ENCODE measurements around the gene NRXN3.

DNA sequence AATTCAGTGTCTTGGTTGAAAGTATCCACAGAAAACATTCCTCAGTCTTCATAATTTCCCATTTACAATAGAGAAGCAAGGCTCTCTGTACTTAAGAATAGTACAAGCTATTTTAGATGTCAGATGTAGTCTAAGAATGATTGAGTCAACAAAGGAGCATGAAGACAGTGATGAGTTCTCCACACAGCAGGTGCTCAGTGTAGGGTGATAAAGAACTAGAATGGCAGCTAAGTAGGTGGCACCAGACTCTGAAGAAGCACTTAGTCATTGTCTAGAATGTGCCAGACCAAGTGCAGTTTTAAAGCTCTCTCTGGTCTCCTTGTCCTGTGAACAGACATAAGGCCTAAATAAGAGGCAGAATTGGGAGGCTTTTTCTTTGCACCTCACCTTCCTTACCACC, 504.6 kb downstream of the NRXN3 start:
- TF ChIP-seq SUZ12 (IDR thresholded peaks at IDR 0.05) (no peak), NFRKB (IDR thresholded peaks at IDR 0.05) (no peak), HDGF (IDR thresholded peaks at IDR 0.05; ENCODE audit: borderline replicate concordance) (no peak), BHLHE40 (IDR thresholded peaks at IDR 0.05; ENCODE audit: borderline replicate concordance) (no peak), FOXM1 (IDR thresholded peaks at IDR 0.05; ENCODE audit: borderline replicate concordance) (no peak), CTBP1 (IDR thresholded peaks at IDR 0.05; ENCODE audit: borderline replicate concordance) (no peak), L3MBTL2 (conservative IDR thresholded peaks at IDR 0.05) (no peak), ELF4 (IDR thresholded peaks at IDR 0.05) (no peak), FOXA1 (IDR thresholded peaks at IDR 0.05) (no peak), ZNF384 (IDR thresholded peaks at IDR 0.05) (no peak), FOXK2 (IDR thresholded peaks at IDR 0.05) (no peak), SP1 (IDR thresholded peaks at IDR 0.05) (no peak), LEF1 (IDR thresholded peaks at IDR 0.05; ENCODE audit: borderline replicate concordance) (no peak), ARNT (IDR thresholded peaks at IDR 0.05) (no peak)

Data from HEK293T (cell line).